Muscle layer of duodenum (tissue), 2 donors: Measurements from ENCODE around the gene ADSS1.
A peak's percentile ranks its signal among the peaks of the same experiment; 100 is the strongest.

ENCODE experiments used
- H3K27ac ChIP-seq: one replicate; pipeline ENCODE4 v1.7.0; 2013; ENCODE audit warnings: mild to moderate bottlenecking, low read length
- H3K27me3 ChIP-seq: one replicate; pipeline ENCODE4 v1.7.0; 2013; ENCODE audit warnings: low read depth, mild to moderate bottlenecking, control low read depth, low read length
- H3K36me3 ChIP-seq, 2 donors: one replicate each; pipeline ENCODE4 v1.7.0; 2013; ENCODE audit warnings: low read length in 2 of 2, control low read depth in 1 of 2, mild to moderate bottlenecking in 1 of 2; ENCODE audit not compliant: insufficient read depth in 2 of 2, control insufficient read depth in 1 of 2
- H3K4me1 ChIP-seq, 2 donors: one replicate each; pipeline ENCODE4 v1.7.0; 2013; ENCODE audit warnings: low read length in 2 of 2, mild to moderate bottlenecking in 2 of 2, control low read depth in 1 of 2, moderate library complexity in 1 of 2; ENCODE audit not compliant: insufficient read depth in 2 of 2, control insufficient read depth in 1 of 2
- H3K4me3 ChIP-seq, 2 donors: one replicate each; pipeline ENCODE4 v1.7.0; 2013; ENCODE audit warnings: low read length in 2 of 2, low read depth in 1 of 2, mild to moderate bottlenecking in 1 of 2
- H3K9me3 ChIP-seq, 2 donors: one replicate each; pipeline ENCODE4 v1.7.0; 2013; ENCODE audit warnings: low read length in 2 of 2, control low read depth in 1 of 2, mild to moderate bottlenecking in 1 of 2; ENCODE audit not compliant: control insufficient read depth in 1 of 2
- donor health status: healthy.

Gene ADSS1

GRCh38 chr14:104741803-104742251 is 17.8 kb downstream of the ADSS1 start:
- Histone ChIP-seq H3K27ac (no peak overlapping the region), H3K4me1 (peaks cover 4 to 9% of the 10 kb centered on the region in 2 donors), H3K4me3 (no peak overlapping the region), H3K9me3 (no peaks in the 10 kb centered on the region), H3K36me3 (peaks cover 0 to 12% of the 10 kb centered on the region in 2 donors), H3K27me3 (no peaks in the 10 kb centered on the region)

GRCh38 chr14:104742586-104743455 is 18.8 kb downstream of the ADSS1 start:
- Histone ChIP-seq H3K27ac (no peak overlapping the region), H3K27me3 (no peaks in the 10 kb centered on the region), H3K36me3 (peaks cover 0 to 12% of the 10 kb centered on the region in 2 donors), H3K4me3 (no peak overlapping the region), H3K9me3 (no peaks in the 10 kb centered on the region), H3K4me1 (peaks cover 7 to 9% of the 10 kb centered on the region in 2 donors)

- H3K4me1 ChIP-seq: peaks cover 9 to 10% of the 10 kb centered on the region in 2 donors
- H3K27me3 ChIP-seq: no peaks in the 10 kb centered on the region
- H3K36me3 ChIP-seq: peaks cover 0 to 12% of the 10 kb centered on the region in 2 donors
- no peak overlapping the region for H3K4me3 ChIP-seq
- no peaks in the 10 kb centered on the region for H3K9me3 ChIP-seq
- H3K27ac ChIP-seq: no peak overlapping the region
These were observed 19.7 kb downstream of the ADSS1 start for GRCh38 chr14:104743461-104744380.

DNA sequence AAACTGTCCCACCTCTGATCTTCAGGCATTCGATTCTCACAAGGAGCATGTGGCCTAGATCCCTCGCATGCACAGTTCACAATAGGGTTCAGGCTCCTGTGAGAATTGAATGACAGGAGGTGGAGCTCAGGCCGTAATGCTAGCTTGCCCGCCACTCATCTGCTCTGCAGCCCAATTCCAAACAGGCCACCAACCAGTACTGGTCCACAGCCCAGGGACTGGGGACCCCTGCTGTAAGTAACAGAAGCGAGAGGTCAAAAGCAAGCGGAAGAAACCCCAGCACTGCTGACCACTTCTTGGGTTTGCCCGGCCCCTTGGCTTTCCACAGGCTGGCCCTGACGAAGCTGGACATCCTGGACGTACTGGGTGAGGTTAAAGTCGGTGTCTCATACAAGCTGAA is 20.5 kb downstream of the ADSS1 start:
- Histone ChIP-seq H3K27ac (no peak overlapping the region), H3K36me3 (peaks cover 0 to 12% of the 10 kb centered on the region in 2 donors), H3K27me3 (no peaks in the 10 kb centered on the region), H3K9me3 (no peaks in the 10 kb centered on the region), H3K4me1 (peaks cover 16 to 18% of the 10 kb centered on the region in 2 donors), H3K4me3 (no peak overlapping the region)

DNA sequence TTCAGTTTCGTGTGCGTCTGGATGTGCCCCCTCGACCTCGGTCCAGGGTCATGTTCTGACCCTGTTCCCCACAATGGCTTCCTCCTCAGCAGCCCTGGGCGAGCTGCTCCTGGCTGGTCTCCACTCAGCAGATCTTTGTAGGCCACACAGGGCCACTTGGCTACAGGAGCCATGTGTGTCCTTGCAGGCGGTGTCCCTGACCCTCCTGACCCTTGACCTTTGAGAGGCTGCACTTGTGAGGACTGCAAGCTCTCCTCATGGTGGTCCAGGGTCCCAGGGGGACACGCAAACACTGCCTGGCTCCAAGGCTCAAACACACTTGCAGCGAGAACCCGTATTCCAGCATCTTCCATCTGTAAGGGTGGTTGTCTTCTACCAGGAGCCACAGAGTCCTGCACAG is 21.4 kb downstream of the ADSS1 start:
- no peak overlapping the region for H3K27ac ChIP-seq
- H3K9me3 ChIP-seq: no peaks in the 10 kb centered on the region
- H3K4me1 ChIP-seq: peaks cover 19 to 20% of the 10 kb centered on the region in 2 donors
- H3K27me3 ChIP-seq: no peaks in the 10 kb centered on the region
- peaks cover 0 to 7% of the 10 kb centered on the region in 2 donors for H3K36me3 ChIP-seq
- no peak overlapping the region for H3K4me3 ChIP-seq

- no peak overlapping the region for H3K27ac ChIP-seq
These were observed 22.1 kb downstream of the ADSS1 start for GRCh38 chr14:104746071-104746545.

DNA sequence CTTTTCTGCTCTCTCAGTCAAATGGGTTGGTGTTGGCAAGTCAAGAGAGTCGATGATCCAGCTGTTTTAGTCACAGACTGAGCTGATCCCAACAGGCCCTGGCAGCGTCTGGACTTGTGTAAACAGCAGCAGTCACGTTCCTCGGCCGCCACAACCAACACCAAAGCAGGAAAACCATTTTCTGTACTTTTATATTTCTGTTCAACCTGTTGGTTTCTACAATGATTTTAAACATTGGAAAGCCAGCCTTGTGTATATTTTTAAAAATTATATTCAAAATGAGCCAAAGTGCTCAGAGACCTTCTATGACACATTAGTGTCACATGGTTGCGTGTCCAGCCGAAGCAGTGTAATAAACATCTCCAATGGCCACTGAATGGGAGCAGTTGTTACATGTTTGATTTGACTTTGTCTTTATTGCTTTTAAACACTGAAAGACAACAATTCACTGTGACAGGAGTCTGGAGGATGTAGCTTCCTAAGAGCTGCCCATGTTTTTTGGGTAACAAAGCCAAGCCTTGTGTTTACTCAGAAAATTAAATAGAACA is 23.0 kb downstream of the ADSS1 start:
- no peaks in the 10 kb centered on the region for H3K36me3 ChIP-seq
- H3K4me3 ChIP-seq: no peak overlapping the region
- peaks cover 20 to 21% of the 10 kb centered on the region in 2 donors for H3K4me1 ChIP-seq
- no peaks in the 10 kb centered on the region for H3K9me3 ChIP-seq
- no peak overlapping the region for H3K27ac ChIP-seq
- H3K27me3 ChIP-seq: no peaks in the 10 kb centered on the region

More at GRCh38 chr14:104746071-104746545, 22.1 kb downstream of the ADSS1 start:
- no peak overlapping the region for H3K4me3 ChIP-seq
- no peaks in the 10 kb centered on the region for H3K9me3 ChIP-seq
- peaks cover 19 to 20% of the 10 kb centered on the region in 2 donors for H3K4me1 ChIP-seq
- peaks cover 0 to under 1% of the 10 kb centered on the region in 2 donors for H3K36me3 ChIP-seq
- no peaks in the 10 kb centered on the region for H3K27me3 ChIP-seq

DNA sequence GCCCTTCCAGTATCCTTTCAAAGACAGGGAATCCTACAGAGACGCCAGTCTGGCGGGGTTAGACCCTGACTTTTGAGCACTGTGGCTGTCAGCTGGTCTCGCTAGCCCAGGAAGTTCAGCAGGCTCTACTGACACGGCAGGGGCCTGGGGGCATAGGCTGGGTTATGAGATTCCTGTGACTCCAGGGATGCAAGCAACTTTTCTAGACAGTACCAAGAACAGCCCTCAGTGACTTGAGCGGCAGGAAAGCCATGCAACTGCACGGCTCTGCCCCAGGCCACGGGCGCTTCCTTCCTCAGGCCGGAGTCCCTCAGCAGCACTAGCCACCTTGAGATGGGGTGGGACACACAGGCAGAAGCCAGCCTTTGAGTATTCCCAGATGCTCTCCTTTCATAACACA is 23.8 kb downstream of the ADSS1 start:
- Histone ChIP-seq H3K9me3 (no peaks in the 10 kb centered on the region), H3K4me1 (peaks cover 20 to 24% of the 10 kb centered on the region in 2 donors), H3K4me3 (no peak overlapping the region), H3K27me3 (no peaks in the 10 kb centered on the region), H3K27ac (no peak overlapping the region), H3K36me3 (no peaks in the 10 kb centered on the region)

DNA sequence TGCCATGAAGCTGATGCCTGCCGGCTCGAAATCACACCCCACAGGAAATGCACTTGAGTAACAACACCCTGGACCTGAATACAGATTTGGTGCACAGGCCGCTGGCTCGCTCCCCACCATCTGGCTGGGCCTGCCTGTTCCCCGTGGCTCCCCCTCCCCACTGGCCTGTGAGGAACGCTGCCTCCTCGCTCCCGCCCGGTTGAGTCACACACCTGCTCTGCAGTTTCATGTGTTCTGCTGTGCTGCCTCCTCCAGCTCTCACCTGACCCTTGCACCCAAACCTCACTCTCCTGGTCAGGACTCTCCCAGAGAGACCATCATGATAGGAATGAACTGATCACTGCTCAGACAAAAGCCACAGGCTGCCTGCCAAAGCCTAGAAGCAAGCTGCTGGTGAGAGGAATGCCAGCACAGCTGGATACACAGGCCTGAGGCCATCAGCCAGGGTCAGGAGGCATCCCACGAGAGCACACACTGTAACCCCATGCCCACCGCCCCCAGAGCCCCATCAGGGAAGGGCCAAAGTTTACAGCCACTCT is 25.2 kb downstream of the ADSS1 start:
- H3K4me1 ChIP-seq: peaks cover 25 to 31% of the 10 kb centered on the region in 2 donors
- H3K4me3 ChIP-seq: no peak overlapping the region

GRCh38 chr14:104750056-104750752 is 26.2 kb downstream of the ADSS1 start:
- Histone ChIP-seq H3K27ac (no peak overlapping the region), H3K4me1 (peaks cover 32 to 41% of the 10 kb centered on the region in 2 donors), H3K9me3 (no peaks in the 10 kb centered on the region), H3K27me3 (no peaks in the 10 kb centered on the region), H3K4me3 (no peak overlapping the region), H3K36me3 (peaks cover 0 to 4% of the 10 kb centered on the region in 2 donors)

More for the DNA sequence above, 25.2 kb downstream of the ADSS1 start:
- no peaks in the 10 kb centered on the region for H3K27me3 ChIP-seq
- peak overlapping the region; percentile 31 for H3K27ac ChIP-seq
- no peaks in the 10 kb centered on the region for H3K36me3 ChIP-seq
- H3K9me3 ChIP-seq: no peaks in the 10 kb centered on the region
